ENCODE results near the gene ANO10.
"Not testable (repeated sequence)": the region's sequence is repeated elsewhere in the genome, so short reads cannot be mapped to it uniquely, and the experiment has no call there.

ANO10 gene

GRCh38 chr3:43627360-43627759, 5.5 kb upstream of the ANO10 start:
- DNase-seq (ENCODE audit: low read depth), result no peak

- DNase-seq (ENCODE audit: low read depth), result no peak
Observed at GRCh38 chr3:43624619-43625305, 3.0 kb upstream of the ANO10 start.

DNA sequence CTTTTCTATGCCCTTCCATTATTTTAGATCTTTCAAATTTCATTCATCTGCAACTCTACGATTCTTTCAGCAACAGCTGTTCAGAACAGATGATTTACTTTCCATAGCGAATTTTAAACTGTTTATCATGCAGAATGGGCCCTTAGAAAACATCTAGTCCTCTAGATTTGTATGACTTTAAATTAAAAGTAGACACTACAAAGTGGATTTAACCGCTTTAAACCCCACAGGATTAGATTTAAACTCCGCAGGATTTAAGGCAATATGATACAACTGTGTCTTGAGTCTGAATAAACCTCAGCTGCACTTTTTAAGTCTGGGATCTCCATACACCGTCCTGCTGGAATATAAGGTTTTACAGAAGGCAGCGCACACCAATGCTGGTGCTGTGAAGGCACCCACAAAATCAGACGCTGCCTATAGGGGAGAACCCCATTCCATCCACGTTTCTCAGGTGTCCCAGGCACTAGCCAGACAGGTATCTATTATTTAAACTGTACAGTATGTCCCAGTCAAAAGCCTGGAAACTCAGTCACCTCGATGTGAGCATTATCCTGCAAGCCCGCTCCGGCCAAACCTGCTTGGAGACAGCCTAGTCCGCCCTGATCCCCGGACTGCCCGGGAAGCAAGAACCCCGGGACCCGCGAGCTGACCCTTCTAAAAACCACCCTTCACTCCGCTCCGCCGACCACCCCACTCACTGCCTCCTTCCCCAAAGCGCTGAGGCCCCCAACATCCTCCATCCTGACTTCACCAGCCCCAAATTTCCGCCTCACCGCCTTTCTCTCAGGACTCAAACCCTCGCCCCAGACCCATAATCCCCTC, 768 bp downstream of the ANO10 start:
- DNase-seq (ENCODE audit: low read depth), result no peak

GRCh38 chr3:43619588-43619987, 2.2 kb downstream of the ANO10 start:
- no peak for DNase-seq (ENCODE audit: low read depth)

- DNase-seq (ENCODE audit: low read depth), result no peak
Observed at GRCh38 chr3:43618142-43618541, 3.7 kb downstream of the ANO10 start.

- DNase-seq (ENCODE audit: low read depth), result no peak
Observed at GRCh38 chr3:43616034-43616433, 5.8 kb downstream of the ANO10 start.

DNA sequence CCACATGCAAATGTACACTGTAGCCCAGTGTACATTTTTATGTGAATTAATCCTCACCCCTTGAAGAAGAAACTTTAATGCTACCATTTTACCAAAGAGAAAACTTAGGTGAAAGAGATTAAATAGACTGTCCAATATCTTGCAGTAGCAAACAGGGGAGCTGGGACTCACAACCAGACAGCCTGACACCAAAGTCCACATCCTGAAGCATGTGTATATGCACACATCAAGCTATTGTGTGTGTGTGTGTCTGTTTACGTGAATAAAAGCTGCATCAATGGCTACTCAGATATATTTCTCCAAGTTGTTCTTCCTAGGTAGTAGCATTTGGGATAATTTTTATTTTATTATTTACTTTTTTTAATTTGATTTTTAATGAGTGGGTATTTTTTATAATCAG, 6.7 kb downstream of the ANO10 start:
- no peak for DNase-seq (ENCODE audit: low read depth)

- no peak for DNase-seq (ENCODE audit: low read depth)
Observed at GRCh38 chr3:43613976-43614375, 7.8 kb downstream of the ANO10 start.

- no peak for DNase-seq (ENCODE audit: low read depth)
Observed at GRCh38 chr3:43612419-43612818, 9.4 kb downstream of the ANO10 start.

GRCh38 chr3:43609406-43609805, 12.4 kb downstream of the ANO10 start:
- DNase-seq (ENCODE audit: low read depth), result no peak

- no peak for DNase-seq (ENCODE audit: low read depth)
Observed at GRCh38 chr3:43608751-43609150, 13.1 kb downstream of the ANO10 start.

DNA sequence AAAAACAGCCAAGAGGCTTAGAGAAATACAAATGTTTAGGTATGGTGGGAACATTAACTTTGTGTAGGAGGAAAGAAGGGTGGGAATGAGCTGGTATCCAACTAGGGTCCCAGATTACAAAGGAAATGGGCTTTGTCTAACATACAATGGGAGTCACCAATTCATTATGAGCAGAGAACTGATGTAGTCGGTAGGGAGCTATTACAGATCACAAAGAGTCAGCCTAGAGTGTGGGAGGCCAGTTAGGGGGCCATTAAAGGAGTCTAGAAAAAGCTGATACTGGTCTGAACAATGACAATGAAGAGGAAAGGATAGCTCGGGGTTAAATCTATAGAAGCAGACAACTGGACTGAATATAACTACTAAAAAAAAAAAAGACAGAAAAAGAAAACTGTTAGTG, 15.5 kb downstream of the ANO10 start:
- no peak for DNase-seq (ENCODE audit: low read depth)

- not testable (repeated sequence) for DNase-seq (ENCODE audit: low read depth)
Observed at GRCh38 chr3:43599959-43600358, 21.9 kb downstream of the ANO10 start.

GRCh38 chr3:43597961-43598360, 23.9 kb downstream of the ANO10 start:
- DNase-seq (ENCODE audit: low read depth), result no peak

GRCh38 chr3:43596178-43596577, 25.6 kb downstream of the ANO10 start:
- not testable (repeated sequence) for DNase-seq (ENCODE audit: low read depth)

GRCh38 chr3:43595280-43595679, 26.5 kb downstream of the ANO10 start:
- DNase-seq (ENCODE audit: low read depth), result not testable (repeated sequence)

- not testable (repeated sequence) for DNase-seq (ENCODE audit: low read depth)
Observed at GRCh38 chr3:43593588-43593987, 28.2 kb downstream of the ANO10 start.

DNA sequence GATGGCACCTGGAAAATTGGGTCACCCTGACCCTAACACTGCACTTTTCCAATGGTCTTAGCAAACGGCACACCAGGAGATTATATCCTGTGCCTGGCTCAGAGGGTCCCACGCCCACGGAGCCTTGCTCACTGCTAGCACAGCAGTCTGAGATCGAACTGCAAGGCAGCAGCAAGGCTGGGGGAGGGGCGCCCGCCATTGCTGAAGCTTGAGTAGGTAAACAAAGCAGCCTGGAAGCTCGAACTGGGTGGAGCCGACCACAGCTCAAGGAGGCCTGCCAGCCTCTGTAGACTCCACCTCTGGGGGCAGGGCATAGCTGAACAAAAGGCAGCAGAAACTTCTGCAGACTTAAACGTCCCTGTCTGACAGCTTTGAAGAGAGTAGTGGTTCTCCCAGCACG, 29.9 kb downstream of the ANO10 start:
- DNase-seq (ENCODE audit: low read depth), result not testable (repeated sequence)

DNA sequence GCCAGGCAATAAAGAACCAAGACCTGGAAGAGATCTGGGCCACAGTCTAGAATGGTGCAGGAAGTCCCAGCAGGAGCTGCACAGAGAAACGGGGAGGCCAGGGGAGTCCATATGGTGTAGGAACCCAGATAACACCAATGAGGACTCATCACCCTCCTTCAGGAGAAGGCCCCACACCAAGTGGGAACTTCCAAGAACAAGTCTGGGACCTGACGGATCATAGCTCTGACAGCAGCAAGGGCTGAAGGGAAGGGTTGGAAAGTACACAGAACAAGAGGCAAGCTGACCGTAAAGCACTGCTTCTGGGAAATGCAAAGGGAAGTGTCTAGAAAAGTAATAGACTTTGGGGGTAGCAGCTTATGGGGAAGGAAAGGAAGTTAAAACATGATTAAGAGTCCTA, 34.5 kb downstream of the ANO10 start:
- no peak for DNase-seq (ENCODE audit: low read depth)

GRCh38 chr3:43584043-43584826, 37.6 kb downstream of the ANO10 start:
- DNase-seq (ENCODE audit: low read depth), result no peak

DNA sequence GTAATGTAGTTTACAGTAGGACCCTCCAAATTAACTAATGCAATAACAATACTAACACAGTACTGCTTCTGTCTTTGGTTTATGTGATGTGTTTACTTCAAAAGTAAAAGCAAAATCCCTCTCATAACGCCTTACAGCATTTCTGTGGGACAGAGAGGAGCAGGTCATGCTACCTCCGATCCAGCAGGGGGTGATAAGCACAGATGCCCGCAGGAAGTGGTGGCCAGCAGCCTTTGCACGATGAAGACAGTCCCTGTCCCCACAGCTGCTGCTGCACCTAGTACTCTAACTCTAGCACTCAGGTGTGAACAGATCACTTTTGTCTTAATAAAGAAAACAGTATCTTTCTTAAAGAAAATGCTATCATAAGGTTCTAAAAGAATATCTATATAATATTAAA, 38.3 kb downstream of the ANO10 start:
- DNase-seq (ENCODE audit: low read depth), result no peak

DNA sequence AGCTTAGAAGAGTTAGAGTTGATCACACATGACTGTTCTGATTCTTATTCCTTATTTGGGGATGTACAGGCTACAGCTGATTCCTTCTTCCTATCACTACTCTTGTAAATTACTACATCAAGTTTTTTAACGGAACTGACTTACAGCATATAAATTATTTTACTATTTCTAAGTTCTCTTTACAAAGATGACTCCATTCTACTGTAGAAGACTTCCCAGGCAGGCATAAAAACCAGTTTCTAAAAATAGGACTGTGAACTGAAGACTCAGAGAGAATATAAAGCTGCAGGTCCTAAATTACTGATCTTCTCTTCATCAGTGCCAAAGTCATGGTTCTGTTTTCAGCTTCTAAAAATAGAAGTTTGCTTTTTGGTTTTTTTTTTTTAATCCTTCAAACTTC, 38.9 kb downstream of the ANO10 start:
- DNase-seq (ENCODE audit: low read depth), result no peak

DNA sequence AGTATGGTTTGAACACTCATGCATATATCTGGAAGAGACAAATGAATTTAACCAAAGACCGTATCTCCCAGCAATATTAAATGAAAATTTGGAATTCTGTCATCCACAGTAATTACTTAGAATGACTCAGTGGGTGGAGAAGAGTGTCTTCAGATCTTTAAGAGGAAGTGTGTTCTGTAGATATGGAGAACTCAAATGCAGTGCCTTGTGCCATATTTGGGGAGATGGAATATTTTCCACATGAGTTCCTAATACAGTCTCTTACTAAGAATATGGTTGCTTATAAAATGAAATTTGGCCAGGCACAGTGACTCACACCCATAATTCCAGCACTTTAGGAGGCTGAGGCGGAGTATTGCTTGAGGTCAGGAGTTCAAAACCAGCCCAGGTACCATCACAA, 40.5 kb downstream of the ANO10 start:
- no peak for DNase-seq (ENCODE audit: low read depth)
